GM20431 (cell line): ENCODE measurements around the gene CD180.

Experiments
- in situ Hi-C: fragments of 300-500 bp; cut with MseI, MboI; formaldehyde crosslinking; loops from one replicate; pipeline ENCODE4 v1.15.0; 2020; ENCODE audit warnings: low sequenced_read_pairs; ENCODE audit not compliant: unreplicated experiment

Gene CD180

DNA sequence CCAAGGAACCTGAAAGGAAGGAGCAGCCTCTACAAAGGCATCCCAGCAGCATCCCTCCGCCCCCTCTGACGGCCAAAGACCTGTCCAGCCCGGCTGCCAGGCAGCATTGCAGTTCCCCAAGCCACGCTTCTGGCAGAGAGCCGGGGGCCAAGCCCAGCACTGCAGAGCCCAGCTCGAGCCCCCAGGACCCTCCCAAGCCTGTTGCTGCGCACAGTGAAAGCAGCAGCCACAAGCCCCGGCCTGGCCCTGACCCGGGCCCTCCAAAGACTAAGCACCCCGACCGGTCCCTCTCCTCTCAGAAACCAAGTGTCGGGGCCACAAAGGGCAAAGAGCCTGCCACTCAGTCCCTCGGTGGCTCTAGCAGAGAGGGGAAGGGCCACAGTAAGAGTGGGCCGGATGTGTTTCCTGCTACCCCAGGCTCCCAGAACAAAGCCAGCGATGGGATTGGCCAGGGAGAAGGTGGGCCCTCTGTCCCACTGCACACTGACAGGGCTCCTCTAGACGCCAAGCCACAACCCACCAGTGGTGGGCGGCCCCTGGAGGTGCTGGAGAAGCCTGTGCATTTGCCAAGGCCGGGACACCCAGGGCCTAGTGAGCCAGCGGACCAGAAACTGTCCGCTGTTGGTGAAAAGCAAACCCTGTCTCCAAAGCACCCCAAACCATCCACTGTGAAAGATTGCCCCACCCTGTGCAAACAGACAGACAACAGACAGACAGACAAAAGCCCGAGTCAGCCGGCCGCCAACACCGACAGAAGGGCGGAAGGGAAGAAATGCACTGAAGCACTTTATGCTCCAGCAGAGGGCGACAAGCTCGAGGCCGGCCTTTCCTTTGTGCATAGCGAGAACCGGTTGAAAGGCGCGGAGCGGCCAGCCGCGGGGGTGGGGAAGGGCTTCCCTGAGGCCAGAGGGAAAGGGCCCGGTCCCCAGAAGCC is 30.8 kb downstream of the CD180 start:
- in situ Hi-C loops = no loop called here

DNA sequence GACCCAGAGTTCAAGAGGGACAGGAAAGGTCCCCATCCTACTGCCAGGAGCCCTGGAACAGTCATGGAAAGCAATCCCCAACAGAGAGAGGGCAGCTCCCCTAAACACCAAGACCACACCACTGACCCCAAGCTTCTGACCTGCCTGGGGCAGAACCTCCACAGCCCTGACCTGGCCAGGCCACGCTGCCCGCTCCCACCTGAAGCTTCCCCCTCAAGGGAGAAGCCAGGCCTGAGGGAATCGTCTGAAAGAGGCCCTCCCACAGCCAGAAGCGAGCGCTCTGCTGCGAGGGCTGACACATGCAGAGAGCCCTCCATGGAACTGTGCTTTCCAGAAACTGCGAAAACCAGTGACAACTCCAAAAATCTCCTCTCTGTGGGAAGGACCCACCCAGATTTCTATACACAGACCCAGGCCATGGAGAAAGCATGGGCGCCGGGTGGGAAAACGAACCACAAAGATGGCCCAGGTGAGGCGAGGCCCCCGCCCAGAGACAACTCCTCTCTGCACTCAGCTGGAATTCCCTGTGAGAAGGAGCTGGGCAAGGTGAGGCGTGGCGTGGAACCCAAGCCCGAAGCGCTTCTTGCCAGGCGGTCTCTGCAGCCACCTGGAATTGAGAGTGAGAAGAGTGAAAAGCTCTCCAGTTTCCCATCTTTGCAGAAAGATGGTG is 31.6 kb downstream of the CD180 start:
- in situ Hi-C loops = no loop called here

DNA sequence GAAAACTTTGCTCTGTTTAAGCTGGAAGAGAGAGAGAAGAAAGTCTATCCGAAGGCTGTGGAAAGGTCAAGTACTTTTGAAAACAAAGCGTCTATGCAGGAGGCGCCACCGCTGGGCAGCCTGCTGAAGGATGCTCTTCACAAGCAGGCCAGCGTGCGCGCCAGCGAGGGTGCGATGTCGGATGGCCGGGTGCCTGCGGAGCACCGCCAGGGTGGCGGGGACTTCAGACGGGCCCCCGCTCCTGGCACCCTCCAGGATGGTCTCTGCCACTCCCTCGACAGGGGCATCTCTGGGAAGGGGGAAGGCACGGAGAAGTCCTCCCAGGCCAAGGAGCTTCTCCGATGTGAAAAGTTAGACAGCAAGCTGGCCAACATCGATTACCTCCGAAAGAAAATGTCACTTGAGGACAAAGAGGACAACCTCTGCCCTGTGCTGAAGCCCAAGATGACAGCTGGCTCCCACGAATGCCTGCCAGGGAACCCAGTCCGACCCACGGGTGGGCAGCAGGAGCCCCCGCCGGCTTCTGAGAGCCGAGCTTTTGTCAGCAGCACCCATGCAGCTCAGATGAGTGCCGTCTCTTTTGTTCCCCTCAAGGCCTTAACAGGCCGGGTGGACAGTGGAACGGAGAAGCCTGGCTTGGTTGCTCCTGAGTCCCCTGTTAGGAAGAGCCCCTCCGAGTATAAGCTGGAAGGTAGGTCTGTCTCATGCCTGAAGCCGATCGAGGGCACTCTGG is 32.6 kb downstream of the CD180 start:
- in situ Hi-C loops = no loop called here

DNA sequence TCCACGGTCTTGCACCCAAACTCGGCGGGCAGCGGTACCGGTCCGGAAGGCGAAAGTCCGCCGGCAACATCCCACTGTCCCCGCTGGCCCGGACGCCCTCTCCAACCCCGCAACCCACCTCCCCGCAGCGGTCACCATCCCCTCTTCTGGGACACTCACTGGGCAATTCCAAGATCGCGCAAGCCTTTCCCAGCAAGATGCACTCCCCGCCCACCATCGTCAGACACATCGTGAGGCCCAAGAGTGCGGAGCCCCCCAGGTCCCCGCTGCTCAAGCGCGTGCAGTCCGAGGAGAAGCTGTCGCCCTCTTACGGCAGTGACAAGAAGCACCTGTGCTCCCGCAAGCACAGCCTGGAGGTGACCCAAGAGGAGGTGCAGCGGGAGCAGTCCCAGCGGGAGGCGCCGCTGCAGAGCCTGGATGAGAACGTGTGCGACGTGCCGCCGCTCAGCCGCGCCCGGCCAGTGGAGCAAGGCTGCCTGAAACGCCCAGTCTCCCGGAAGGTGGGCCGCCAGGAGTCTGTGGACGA is 33.3 kb downstream of the CD180 start:
- in situ Hi-C loops = no loop called here

DNA sequence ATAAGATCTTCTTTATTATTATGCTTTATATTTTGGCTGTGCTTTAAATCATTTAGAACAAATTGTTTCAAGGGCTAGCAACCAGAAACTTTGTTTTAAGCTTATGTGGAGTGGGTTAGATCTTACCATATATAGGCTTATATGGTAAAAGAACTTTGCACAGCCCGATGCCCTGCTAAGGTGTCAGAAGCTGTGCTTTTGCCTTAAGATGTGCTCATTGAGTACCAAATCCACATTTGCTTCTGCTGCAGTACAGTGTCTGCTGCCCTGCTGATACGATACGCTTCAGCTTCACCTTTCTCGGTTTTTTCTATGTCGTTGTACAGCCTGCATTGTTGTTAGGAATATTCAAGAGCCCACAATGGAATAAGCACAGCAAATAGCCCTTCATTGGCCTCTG is 34.8 kb downstream of the CD180 start:
- in situ Hi-C loops = no loop called here

DNA sequence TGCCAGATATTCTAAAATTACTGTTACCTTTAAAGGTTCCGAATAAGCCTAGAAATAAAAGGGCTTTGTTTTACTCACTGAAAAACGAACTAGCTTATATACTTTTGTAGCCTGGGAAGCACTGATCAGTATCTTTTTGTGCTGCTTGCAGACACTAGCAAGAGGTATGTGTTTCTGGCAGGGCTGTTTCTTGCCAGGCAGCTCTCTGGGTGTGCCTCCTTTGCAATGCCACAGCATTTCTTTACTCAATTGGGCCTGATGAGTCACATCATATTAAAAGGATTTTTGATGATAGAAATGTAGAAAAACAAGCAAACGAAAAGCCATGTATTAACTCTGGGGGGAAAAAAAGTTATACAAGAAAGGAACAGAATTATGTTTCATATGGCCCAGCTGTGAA is 35.6 kb downstream of the CD180 start:
- in situ Hi-C loops = no loop called here

DNA sequence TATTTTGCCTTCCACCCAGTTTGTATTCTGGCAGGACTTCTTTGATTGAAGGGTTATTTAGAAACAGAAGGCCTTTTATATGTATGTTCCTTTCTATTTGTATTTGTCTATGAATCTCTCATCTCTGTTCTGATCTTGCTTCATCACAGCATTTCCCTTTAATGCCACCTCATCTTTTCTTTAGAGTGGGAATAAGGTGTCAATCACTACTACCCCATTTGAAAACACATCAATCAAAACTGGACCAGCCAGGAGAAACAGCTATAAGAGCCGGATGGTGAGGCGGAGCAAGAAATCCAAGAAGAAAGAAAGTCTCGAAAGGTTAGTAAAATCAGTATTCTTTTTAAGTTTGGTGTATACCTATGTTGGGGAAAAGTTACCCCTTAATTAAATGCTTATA is 36.3 kb downstream of the CD180 start:
- in situ Hi-C loops = no loop called here

DNA sequence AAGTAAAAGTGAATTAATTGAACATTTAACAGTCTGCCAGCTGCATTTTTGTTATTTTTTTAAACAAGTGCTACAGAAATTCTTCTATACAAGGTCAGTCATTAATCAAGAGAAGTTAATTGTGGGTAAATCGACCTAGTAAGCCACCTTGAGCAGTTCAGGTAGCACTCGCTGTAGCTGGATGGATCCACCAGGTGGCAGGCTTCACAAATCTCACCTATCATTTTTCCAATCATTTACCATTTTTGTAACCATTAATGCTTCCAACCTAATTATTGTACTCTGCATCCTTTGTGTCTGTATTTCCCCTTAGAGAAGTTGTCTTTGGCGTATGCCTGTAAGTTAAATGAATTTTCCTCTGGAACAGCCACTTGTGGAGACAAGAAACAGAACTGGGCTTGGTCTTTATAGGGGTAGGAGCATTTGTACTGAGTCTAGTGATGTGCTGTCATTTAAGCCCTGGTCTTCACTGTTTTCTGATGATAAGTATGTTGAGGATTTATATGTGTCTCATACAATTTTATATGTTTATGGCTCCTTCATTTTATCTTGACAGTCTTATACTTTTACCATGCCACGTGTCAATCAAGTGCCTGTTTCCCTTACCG is 39.5 kb downstream of the CD180 start:
- in situ Hi-C loops = loop anchor here (10.0 kb wide), 1 partner anchor 58 kb away; no protein-coding TSS in a partner anchor

DNA sequence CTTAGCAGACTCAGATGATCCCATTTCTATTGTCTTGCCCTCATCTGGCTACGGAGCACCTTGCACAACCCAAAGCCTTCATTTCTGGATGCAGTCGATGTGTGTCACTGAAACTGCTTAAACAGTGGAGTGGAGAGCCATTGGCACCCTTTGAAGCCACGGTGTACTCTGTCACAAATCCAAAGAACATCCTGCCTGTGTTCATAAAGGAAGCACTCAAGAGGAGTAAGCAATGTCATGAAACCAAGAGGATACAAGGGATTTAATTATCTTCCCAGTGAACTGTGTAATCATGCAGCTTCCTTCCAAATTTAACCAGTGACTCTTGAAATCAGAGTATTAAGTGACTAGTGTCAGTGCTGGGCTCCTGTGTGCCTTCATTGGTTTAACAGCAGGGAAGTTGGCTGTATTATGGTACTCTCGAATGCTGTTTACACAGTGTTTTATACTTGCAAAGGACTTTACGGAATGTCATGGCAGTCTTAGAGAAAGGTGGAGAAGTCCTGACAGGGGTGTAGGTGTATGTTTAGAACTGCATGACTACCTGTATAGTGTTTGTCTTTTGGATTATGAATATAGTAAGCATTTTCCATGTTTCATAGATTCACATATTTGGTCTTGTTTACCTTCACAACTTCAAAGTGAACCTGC is 41.9 kb downstream of the CD180 start:
- in situ Hi-C loops = loop anchor here (10.0 kb wide), 1 partner anchor 60 kb away; no protein-coding TSS in a partner anchor

DNA sequence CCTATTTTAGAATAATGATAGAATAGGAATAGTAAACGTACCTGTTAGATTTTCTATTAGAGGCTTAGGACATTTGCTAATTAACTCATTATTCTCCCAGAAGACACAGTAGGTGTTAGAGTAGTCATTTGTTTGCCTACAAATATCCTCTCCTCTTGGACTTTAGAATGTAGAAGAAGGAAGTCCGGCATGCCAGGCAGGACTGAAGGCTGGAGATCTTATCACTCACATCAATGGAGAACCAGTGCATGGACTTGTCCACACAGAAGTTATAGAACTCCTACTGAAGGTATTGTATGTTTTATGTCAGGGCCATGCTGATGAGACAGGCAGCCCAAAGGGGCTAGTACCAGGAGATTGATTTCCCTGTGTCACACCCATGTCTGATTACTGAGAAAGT is 43.3 kb downstream of the CD180 start:
- in situ Hi-C loops = loop anchor here (10.0 kb wide), 1 partner anchor 62 kb away; no protein-coding TSS in a partner anchor

DNA sequence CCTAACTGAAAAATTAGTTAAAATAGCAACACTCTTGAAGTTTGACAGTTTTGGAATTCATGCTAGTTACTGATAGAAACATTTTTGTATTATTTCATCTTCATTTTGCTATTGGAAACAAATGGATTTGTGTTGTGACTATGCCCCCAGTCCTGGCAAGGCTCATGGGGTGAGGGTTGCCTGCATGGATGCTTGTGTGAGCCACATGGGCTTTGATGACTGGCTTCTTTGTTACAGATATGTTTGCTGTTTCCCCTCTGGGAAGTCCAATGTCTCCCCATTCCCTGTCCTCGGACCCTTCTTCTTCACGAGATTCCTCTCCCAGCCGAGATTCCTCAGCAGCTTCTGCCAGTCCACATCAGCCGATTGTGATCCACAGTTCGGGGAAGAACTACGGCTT is 44.2 kb downstream of the CD180 start:
- in situ Hi-C loops = loop anchor here (10.0 kb wide), 1 partner anchor 62 kb away; no protein-coding TSS in a partner anchor

DNA sequence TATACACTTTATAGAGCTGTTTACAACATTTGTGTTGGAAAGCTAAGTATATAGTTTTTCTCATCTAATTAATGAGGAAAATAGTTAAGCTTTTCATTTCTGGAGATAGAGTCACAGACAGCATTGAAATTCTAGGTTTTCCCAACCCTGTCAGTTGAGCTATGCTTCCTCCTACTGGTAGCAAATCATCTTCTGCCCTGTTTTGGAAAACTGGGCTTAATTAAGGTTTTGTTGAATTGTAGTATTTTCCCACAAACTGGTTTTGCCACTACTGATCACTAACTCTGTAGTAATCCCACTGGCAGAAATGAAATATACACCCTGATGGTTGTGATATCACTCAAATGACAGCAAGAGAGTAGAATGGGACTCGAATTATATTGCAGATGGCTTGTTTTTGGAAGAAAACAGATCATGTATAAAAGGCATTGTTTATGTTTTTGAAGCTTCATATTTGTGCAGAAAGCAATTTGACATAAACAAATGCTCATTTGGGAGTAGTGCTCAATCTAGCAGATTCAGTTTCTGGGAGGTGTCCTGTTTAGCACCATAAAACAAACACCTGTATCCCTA is 46.6 kb downstream of the CD180 start:
- in situ Hi-C loops = loop anchor here (10.0 kb wide), 1 partner anchor 65 kb away; no protein-coding TSS in a partner anchor

DNA sequence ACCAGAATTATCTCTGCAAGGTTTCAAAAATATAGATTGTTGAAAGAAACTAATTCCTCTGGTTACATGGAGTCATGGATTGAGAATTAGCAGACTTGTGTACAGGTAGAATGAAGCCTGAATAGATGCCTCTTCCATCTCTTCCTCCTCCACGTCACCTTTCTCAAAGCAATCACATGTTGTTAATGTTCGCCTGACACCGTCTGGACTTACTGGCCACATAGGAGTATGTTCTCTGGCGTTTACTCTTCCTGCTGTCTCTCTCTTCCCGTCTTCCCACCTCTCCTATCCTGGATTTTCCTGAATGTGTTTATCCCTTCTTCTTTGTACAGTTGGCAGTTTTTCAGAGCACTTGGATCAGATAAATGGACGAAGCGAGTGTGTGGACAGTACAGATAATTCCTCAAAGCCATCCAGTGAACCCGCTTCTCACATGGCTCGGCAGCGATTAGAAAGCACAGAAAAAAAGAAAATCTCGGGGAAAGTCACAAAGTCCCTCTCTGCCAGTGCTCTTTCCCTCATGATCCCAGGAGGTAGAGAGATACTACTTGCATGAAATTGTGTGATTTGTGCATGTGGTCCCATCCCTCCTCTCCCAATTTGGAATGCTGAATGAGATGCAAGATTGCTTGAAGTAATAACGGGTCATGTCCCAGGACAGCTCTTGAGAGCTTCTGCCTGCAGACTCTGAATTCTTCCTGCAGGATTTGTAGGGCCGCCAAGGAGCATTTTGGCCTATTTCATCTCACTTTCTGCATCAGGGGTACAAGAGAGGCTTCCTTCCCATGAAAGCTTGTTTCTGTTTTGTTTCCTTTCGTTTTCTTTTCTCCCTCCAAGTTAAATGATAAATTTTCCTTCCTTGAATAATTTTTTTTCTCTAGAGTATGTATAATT is 47.3 kb downstream of the CD180 start:
- in situ Hi-C loops = no loop called here

DNA sequence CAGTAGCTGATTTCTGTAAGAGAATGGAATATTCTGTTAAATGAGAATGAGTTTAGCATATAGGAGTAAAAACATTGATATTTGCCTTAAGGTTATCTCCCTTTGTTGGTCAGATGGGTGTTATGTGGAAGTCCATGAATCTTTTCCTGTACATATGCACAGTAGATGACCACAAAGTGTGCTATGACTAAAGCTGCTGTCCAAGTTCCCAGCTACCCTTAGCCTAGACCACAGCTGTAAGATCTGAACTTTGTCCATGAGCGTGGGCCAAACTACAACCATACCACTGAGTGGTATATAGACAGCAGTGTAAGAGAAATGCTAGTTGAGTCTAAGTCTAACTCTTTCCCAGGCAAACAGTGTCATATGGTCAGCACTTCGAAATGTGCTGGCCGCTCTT is 48.8 kb downstream of the CD180 start:
- in situ Hi-C loops = no loop called here

DNA sequence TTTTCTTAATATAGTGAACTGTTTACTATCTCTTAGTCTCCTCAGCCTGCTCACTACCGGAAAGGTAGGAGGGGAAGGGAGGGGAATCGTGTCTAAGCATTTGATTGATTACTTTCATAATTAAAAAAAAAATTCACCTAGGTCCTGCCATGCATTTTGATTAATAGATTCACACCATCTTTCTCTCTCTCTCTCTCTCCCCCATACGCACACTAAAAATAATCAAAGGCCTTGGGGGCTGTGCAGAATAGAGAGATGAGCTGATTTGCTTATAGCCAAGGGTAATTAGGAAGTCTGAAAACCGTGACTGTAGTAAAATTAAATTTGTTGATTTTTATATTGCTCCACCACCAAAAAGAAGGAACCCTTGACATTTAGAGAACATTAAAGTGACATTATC is 49.6 kb downstream of the CD180 start:
- in situ Hi-C loops = no loop called here

DNA sequence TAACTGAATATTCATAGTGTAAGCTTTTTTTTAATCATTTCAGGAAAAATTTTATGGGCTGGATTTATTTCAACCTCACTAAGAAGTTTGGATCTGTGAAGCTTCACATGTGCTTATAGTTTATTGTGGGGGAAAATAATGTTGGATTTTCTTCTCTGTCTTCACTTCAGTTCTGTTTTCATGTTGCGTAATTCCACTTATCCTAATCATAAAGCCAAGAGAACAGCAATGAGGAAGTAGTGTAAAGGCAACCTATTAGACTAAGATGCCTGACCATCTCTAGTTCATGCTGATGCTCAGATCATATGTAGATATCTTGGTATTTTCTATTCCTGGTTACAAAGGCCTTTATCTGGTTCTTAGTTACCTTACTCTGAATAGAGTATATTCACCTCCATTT is 50.0 kb downstream of the CD180 start:
- in situ Hi-C loops = no loop called here

DNA sequence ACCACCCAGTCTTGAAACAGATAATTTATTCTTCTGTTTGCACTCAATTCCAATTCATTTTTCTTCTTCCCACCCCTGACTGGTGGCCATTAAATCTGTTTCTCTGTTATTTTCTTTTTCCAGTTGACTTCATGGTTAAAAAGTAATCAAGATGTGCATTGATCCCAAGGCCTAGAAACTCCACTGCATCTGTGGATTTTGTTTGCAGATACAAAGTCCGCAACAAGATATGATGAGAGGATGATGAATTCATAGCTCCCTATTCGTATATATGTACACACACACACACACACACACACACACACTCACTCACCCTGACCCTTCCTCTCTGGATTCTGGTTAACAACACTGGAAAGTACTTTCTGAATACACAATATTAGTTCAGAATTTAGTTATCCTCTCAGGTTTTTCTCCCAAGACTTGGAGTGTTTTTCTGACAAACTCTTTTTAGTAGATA is 52.4 kb downstream of the CD180 start:
- in situ Hi-C loops = no loop called here

DNA sequence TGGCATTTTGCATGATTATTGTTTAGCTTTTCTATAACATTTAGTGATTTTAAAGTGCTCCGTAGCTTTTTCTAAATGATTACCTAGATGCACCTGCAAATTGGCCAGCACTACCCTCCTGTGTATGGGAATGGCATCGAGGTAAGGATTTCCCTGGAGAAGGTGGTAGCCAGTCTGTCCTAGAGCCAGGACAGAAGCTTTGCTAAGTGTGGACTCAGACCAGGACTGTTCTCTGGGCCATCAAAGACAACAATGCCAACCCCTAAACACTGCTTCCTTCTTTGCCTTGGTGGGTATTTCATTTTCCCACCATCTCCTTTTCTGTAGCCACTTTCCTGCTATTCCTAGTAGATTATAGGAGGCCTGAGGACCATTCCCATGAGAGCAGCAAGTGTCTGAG is 53.0 kb downstream of the CD180 start:
- in situ Hi-C loops = no loop called here
